Pancreas (tissue), 10 donors: Measurements from ENCODE around the gene RAPGEF3. TPM values are rescaled to one million over a fixed set of nuclear protein-coding genes. Genes with fewer than 3 reads are reported as not detected.

Experiments
- ATAC-seq, 4 donors: fragments of 200-7000 bp; cut with Tn5 transposase; one replicate each; pipeline versions ENCODE4 v1.8.0 to v1.9.1; 2020; ENCODE audit warnings: mild to moderate bottlenecking in 4 of 4, moderate library complexity in 4 of 4
- DNase-seq, 6 donors: peaks; one replicate each; pipeline ENCODE4 v3.0.0-alpha.2; 2020
- FAIRE-seq: peaks from 2 replicates; lab custom pipeline; 2012; peaks lifted over from hg19 to GRCh38; lab: Jason Lieb, UNC
- H3K27ac ChIP-seq, 4 donors: fragments of 200-600 bp; sonication (generic); 1 replicate in 3 of 4; 2 replicates in 1 of 4; pipeline versions ENCODE4 v1.5.0 to v1.8.0; 2020
- H3K27me3 ChIP-seq, 4 donors: fragments of 200-600 bp; one replicate each; pipeline ENCODE4 v1.8.0; 2021
- H3K36me3 ChIP-seq, 3 donors: fragments of 200-600 bp; sonication (generic) in 1 of 3; one replicate each; pipeline versions ENCODE4 v1.5.0 to v1.8.0; 2020 to 2021
- H3K4me1 ChIP-seq, 3 donors: fragments of 200-600 bp; one replicate each; pipeline ENCODE4 v1.8.0; 2021
- H3K4me3 ChIP-seq, 4 donors: fragments of 200-600 bp; sonication (generic) in 2 of 4; one replicate each; pipeline versions ENCODE4 v1.5.0 to v1.8.0; 2020 to 2021
- H3K9me3 ChIP-seq, 4 donors: fragments of 200-600 bp; one replicate each; pipeline ENCODE4 v1.8.0; 2021
- WGBS, 2 donors: extraction: QIAGEN DNeasy Blood & Tissue Kit; methylation state at CpG; one replicate each; pipeline ENCODE4 v1.1.7; 2013; 5-methylcytosine and 5-hydroxymethylcytosine counted together
- intact Hi-C, 3 donors: fragments of 100-400 bp; cut with DNase I; formaldehyde crosslinking; loops; one replicate each; pipeline versions ENCODE4 v1.11.1 to v1.14.2; 2022
- polyA plus RNA-seq, 2 donors: library from polyadenylated mRNA; stranded (reverse); fragments of 200-250 nt; gene quantifications; one replicate each; pipeline ENCODE4 v1.2.3, GENCODE V29; 2013
- total RNA-seq, 6 donors: library from RNA; stranded (reverse); fragmentation: NEBNext Ultra II Directional in 4 of 6; extraction: Animal tissue kit (Norgen Biotek cat#: 25700) in 4 of 6; gene quantifications; one replicate each; pipeline versions ENCODE4 v1.2.1 to v1.2.4, GENCODE V29; 2021 to 2023
- TF ChIP-seq, protein P1 (sequence below), 4 donors: fragments of 200-600 bp; sonication (generic) in 3 of 4; IDR thresholded peaks; one replicate each; pipeline versions ENCODE4 v1.5.0 to v1.8.0; 2021; ENCODE audit warnings: antibody characterized with exemption in 4 of 4
- donor health status: healthy with polysubstance abuse.
- donor health status: DM: no; HTN: no; CAD: no; lungs with moderate emphysema.
- donor health status: DM: no; HTN: no; CAD: no.
- donor health status: control.
- donor health status: control.
- donor health status: Bipolar disorder and iron deficiency.
- donor health status: DM: yes; HTN: yes; CAD: no.
- donor health status: DM: no; HTN: no; CAD: no.
- donor health status: DM: no; HTN: no; CAD: no.
- donor health status: DM: yes; HTN: yes; CAD: no.

The RAPGEF3 gene
- total and polyA plus RNA-seq, 8 donors, result 2.5 to 54.4 (median 5.5) TPM

DNA sequence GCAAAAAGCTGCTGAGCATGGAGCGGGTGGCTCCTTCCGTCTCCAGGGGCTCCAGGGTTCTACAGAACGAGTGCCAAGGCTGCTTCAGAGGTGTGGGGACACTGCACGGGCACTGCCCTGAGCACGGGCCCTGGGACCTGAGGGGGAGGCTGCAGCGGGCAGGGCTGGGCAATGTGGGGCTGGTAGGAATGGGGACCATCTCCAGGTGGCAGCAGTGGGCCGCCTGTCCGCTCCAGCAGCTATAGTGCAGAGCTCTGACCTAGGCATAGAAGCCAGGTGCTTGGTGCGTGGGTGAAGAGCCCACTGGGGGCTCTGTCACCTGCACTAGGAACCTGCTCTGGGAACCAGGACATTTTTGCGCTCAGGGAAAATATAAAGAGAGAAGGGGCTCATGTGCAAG is 38.8 kb upstream of the RAPGEF3 start:
- no peak for DNase-seq
- intact Hi-C loops, result no loop called here

DNA sequence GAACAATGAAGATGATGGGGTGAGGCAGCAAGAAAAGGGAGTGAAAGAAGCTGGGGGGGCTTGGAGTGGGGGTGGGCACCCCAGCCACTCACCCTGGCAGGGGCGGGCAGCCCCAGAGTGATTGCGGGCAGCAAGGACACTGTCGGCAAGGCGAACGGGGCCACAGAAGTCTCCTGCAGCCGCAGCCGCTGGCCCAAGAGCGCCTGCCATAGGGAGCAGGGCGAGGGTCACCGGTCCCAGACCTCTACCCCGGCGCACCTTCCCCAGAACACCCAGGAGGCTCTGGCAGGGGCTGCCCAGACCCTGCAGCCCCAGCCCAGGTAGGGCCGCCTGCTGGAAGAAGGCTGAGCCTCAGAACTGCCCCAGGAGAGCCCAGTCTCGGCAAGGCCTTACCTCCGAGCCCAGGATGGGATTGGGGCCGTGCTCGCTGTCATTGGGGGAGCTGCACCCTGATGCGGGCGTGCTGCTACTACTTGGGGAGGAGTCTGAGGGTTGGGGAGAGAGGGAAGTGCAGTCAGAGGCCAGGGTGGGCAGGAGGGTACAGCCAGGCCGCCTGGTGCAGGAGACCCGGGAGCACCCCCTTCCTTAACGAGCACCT is 37.2 kb upstream of the RAPGEF3 start:
- H3K27me3 ChIP-seq, result no peaks in the 10 kb centered on the region
- TF ChIP-seq, protein P1, sequence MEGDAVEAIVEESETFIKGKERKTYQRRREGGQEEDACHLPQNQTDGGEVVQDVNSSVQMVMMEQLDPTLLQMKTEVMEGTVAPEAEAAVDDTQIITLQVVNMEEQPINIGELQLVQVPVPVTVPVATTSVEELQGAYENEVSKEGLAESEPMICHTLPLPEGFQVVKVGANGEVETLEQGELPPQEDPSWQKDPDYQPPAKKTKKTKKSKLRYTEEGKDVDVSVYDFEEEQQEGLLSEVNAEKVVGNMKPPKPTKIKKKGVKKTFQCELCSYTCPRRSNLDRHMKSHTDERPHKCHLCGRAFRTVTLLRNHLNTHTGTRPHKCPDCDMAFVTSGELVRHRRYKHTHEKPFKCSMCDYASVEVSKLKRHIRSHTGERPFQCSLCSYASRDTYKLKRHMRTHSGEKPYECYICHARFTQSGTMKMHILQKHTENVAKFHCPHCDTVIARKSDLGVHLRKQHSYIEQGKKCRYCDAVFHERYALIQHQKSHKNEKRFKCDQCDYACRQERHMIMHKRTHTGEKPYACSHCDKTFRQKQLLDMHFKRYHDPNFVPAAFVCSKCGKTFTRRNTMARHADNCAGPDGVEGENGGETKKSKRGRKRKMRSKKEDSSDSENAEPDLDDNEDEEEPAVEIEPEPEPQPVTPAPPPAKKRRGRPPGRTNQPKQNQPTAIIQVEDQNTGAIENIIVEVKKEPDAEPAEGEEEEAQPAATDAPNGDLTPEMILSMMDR (IDR thresholded peaks at IDR 0.05), result no peak
- WGBS, 2 donors, result 91 to 94% methylated on average over 21 to 22 of the region's 22 CpGs
- ATAC-seq, result no peak
- H3K27ac ChIP-seq, result no peak overlapping the region
- intact Hi-C loops, result no loop called here
- peak in 1 of 6 donors; percentile 56 for DNase-seq
- H3K36me3 ChIP-seq, result peaks cover 0 to 5% (median 0%) of the 10 kb centered on the region in 3 donors
- H3K4me3 ChIP-seq, result no peak overlapping the region
- FAIRE-seq, result no peak
- H3K4me1 ChIP-seq, result no peaks in the 10 kb centered on the region
- H3K9me3 ChIP-seq, result no peaks in the 10 kb centered on the region

More for the DNA sequence above, 38.8 kb upstream of the RAPGEF3 start:
- TF ChIP-seq, protein P1 (IDR thresholded peaks at IDR 0.05), result no peak
- ATAC-seq (peak in 1 of 4 donors; percentile 36), FAIRE-seq (no peak)
- 83 to 85% methylated on average over 10 of the region's 10 CpGs for WGBS, 2 donors
- H3K9me3 ChIP-seq, result no peaks in the 10 kb centered on the region
- H3K36me3 ChIP-seq, result no peaks in the 10 kb centered on the region
- H3K27me3 ChIP-seq, result no peaks in the 10 kb centered on the region
- H3K27ac ChIP-seq, result no peak overlapping the region
- H3K4me3 ChIP-seq, result no peak overlapping the region
- peaks cover 0 to 8% (median 0%) of the 10 kb centered on the region in 3 donors for H3K4me1 ChIP-seq

DNA sequence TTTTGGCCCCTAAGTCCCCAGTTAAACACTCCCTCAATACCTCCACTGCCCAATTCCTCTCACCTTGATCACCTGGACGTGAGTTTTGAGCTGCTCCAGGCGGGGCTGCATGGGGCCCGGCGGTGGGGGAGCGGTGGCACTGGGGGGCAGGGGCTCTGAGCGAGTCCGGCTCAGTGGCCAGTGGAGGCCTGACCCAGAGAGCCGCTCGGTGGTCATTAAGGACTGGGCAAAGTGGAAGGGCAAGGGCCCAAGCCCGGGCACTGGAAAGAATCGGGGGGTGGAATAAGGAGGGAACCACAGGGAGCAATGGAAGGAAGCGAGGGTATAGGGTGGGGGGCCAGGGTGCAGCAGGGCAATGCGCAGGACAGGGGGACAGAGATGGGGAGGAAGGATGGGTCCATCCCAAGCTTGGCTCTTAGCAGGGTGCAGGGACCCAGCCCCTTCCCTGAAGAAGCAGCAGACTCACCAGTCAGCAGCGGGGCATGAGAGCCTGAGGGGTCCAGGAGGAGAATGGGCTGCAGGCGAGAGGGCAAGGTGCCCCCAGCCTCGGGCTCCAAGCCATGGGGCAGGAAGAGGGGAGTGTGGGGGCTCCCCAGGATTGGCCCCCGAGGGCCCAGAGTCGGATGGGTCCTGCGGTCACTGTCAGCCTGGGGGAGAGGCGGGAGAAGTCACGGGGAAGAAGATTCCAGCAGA is 36.6 kb upstream of the RAPGEF3 start:
- TF ChIP-seq, protein P1 (IDR thresholded peaks at IDR 0.05), result no peak
- peaks cover 0 to 5% (median 0%) of the 10 kb centered on the region in 3 donors for H3K36me3 ChIP-seq

DNA sequence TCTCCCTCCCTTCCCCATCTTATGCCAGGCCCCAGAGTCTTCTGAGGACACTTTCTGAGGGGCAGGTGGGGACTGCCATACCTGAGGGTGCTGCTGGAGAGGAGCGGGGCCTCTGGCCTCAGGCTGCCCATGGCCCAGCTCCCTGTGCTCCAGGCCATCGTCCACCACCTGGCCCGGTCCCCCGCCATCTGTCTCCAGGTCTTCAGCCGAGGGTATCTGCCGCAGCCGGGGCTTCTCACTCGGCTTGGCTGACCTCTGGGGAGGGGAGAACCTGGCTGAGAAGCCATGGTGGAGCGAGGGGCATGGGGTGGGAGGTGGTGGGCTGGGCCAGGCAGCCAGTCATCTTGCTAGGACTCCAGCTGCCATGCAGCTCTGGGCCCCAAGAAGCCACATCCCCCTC is 36.0 kb upstream of the RAPGEF3 start:
- no peaks in the 10 kb centered on the region for H3K9me3 ChIP-seq
- no peak overlapping the region for H3K27ac ChIP-seq
- intact Hi-C loops, result no loop called here
- H3K36me3 ChIP-seq, result peaks cover 0 to 7% (median 0%) of the 10 kb centered on the region in 3 donors
- DNase-seq, result peak in 1 of 6 donors; percentile 68
- H3K27me3 ChIP-seq, result no peaks in the 10 kb centered on the region
- no peak overlapping the region for H3K4me3 ChIP-seq
- no peak for ATAC-seq
- 93 to 98% methylated on average over 9 of the region's 9 CpGs for WGBS, 2 donors
- TF ChIP-seq, protein P1 (IDR thresholded peaks at IDR 0.05), result no peak
- H3K4me1 ChIP-seq, result no peaks in the 10 kb centered on the region
- FAIRE-seq, result no peak

More for the DNA sequence above, 36.6 kb upstream of the RAPGEF3 start:
- no peaks in the 10 kb centered on the region for H3K27me3 ChIP-seq
- FAIRE-seq (no peak), DNase-seq (peak in 1 of 6 donors; percentile 60), ATAC-seq (no peak)
- no peaks in the 10 kb centered on the region for H3K9me3 ChIP-seq
- intact Hi-C loops, result no loop called here
- H3K27ac ChIP-seq, result no peak overlapping the region
- H3K4me3 ChIP-seq, result no peak overlapping the region
- WGBS, 2 donors, result 92 to 95% methylated on average over 21 of the region's 21 CpGs
- no peaks in the 10 kb centered on the region for H3K4me1 ChIP-seq
